ENCODE data around the gene SYCP2. TPM values are rescaled to one million over a fixed set of nuclear protein-coding genes. Genes with fewer than 3 reads are reported as not detected.

SYCP2 gene
- total and polyA plus RNA-seq, 2 of the 8 experiments (the other 6 are each of a cell fraction or from before 2014, with no cell fraction given), result 0.02 to 0.50 TPM

DNA sequence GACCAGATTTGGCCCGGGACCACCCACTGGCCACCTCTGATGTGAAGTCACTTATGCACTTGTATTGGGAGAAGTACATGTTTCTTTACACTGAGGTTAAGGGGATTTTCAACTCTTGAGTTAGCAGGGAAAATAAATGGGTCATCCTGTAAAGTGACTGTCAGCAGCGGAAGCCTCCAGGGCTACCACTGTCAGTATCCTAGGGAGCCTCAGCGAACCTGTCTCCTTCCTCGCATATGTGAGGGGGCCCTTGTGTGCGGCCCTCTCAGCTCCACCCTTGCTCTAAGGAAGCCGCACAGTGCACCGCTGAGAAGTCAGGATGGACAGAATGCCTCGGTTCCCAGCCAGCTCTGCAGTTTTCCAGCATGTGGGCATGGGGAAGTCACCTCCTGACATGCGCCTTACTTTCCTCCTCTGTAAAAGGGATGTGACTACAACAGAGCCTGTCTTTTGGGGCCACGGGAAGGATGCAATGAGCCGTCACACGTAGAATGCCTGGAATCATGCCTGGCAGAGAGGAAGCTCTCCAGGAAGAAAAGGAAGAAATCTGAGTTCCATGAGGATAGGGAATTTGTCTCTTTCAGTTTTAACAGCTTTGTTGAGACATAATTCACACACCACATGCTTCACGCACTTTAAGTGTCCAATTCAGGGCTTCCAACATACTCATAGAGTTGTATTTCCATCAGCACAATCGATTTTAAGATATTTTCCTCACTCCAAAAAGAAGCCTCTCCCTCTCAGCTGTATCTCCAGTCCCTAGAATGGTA lies 115.4 kb downstream of the SYCP2 start:
- ChIA-PET POLR2A (ENCODE audit: partially characterized antibody) (no interaction called here), CTCF (ENCODE audit: partially characterized antibody) (no interaction called here)
- no peak overlapping the region for H2AK5ac ChIP-seq (ENCODE audit: low read depth, low read length)
- no peaks in the 10 kb centered on the region; a peak in 1 of 7 replicates for H3K27me3 ChIP-seq (replicated peaks in 1 of 4; ENCODE audit: control insufficient read depth in 3 of 4, extremely low read depth in 1 of 4, insufficient read depth in 3 of 4, low read length in 3 of 4)
- no peak overlapping the region for H3K23ac ChIP-seq (ENCODE audit: insufficient read length)
- H3K18ac ChIP-seq (ENCODE audit: extremely low read depth, low read length), result no peak overlapping the region
- H3K14ac ChIP-seq (ENCODE audit: insufficient read length), result no peak overlapping the region
- no peaks in the 10 kb centered on the region for H4K20me1 ChIP-seq (replicated peaks in 1 of 2; ENCODE audit: control insufficient read depth in 1 of 2, insufficient read depth in 2 of 2, low read length in 2 of 2)
- no peaks in the 10 kb centered on the region for H3K23me2 ChIP-seq (ENCODE audit: low read depth, low read length)
- H3K4me2 ChIP-seq (ENCODE audit: insufficient read depth in 1 of 2, low read depth in 2 of 2, low read length in 2 of 2), result no peak overlapping the region
- H2AFZ ChIP-seq (ENCODE audit: low read length), result no peak overlapping the region
- H2BK20ac ChIP-seq (ENCODE audit: low read length), result no peak overlapping the region
- no peak overlapping the region for H3K27ac ChIP-seq (ENCODE audit: low read depth, low read length)
- H3K9ac ChIP-seq (replicated peaks in 1 of 4; ENCODE audit: extremely low read depth in 1 of 4, low read depth in 3 of 4, low read length in 3 of 4), result no peak overlapping the region
- DNase-seq (ENCODE audit: low read depth in 1 of 2, low spot score in 2 of 2), result no peak
- H3K56ac ChIP-seq (replicated peaks; ENCODE audit: insufficient read length, low read depth, low read length), result no peak overlapping the region
- H2BK5ac ChIP-seq (ENCODE audit: low read depth, low read length), result no peak overlapping the region
- H3K36me3 ChIP-seq (ENCODE audit: control insufficient read depth in 2 of 4, insufficient read depth in 4 of 4, low read length in 3 of 4), result no peaks in the 10 kb centered on the region
- no peak overlapping the region for H3K4ac ChIP-seq (replicated peaks; ENCODE audit: insufficient read length, low read depth, low read length)
- H3K4me3 ChIP-seq (ENCODE audit: extremely low read depth in 1 of 4, insufficient read depth in 2 of 4, low read depth in 3 of 4, low read length in 4 of 4), result no peak overlapping the region
- no peak overlapping the region for H4K8ac ChIP-seq (ENCODE audit: extremely low read depth, insufficient read depth, low read length)
- no peak overlapping the region for H4K5ac ChIP-seq (ENCODE audit: insufficient read length, low read depth, low read length)
- H2BK15ac ChIP-seq (ENCODE audit: low read length), result no peak overlapping the region
- WGBS, 2 experiments (ENCODE audit: extremely low coverage in 1 of 2, insufficient coverage in 1 of 2, insufficient read length in 1 of 2, insufficient replicate concordance in 2 of 2, low coverage in 1 of 2, low lambda C conversion rate in 2 of 2, missing lambda C conversion rate in 1 of 2), result 82% methylated on average over 13 of the region's 14 CpGs; no CpG with 5 or more reads in 1 of the 2 experiments
- H3K4me1 ChIP-seq (replicated peaks in 1 of 4; ENCODE audit: control insufficient read depth in 3 of 4, insufficient read depth in 4 of 4, low read length in 3 of 4), result peaks cover 0 to 4% (median 0%) of the 10 kb centered on the region in 4 experiments; a peak in 1 of 7 replicates
- FAIRE-seq, result no peak
- H2BK12ac ChIP-seq (ENCODE audit: low read depth, low read length), result no peak overlapping the region
- no peaks in the 10 kb centered on the region for H3K79me1 ChIP-seq (ENCODE audit: low read depth, low read length)
- H3K9me3 ChIP-seq (ENCODE audit: insufficient read depth in 2 of 2, low read depth in 1 of 2, low read length in 1 of 2), result peaks cover 90 to 94% of the 10 kb centered on the region in 2 experiments
- H2BK120ac ChIP-seq (replicated peaks; ENCODE audit: low read depth, low read length), result no peak overlapping the region
- no peak overlapping the region for H4K91ac ChIP-seq (replicated peaks; ENCODE audit: insufficient read length, low read length)
- no peaks in the 10 kb centered on the region for H3K79me2 ChIP-seq (ENCODE audit: control insufficient read depth in 1 of 2, insufficient read depth in 2 of 2, low read length in 2 of 2)
- TF ChIP-seq, protein P1, sequence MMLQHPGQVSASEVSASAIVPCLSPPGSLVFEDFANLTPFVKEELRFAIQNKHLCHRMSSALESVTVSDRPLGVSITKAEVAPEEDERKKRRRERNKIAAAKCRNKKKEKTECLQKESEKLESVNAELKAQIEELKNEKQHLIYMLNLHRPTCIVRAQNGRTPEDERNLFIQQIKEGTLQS (IDR thresholded peaks at IDR 0.05; ENCODE audit: insufficient read depth, low read depth, low read length), result no peak
- TF ChIP-seq SUZ12 (IDR thresholded peaks at IDR 0.05; ENCODE audit: low read length) (no peak), BRCA1 (IDR thresholded peaks at IDR 0.05; ENCODE audit: low read depth, low read length) (no peak), TCF12 (IDR thresholded peaks at IDR 0.05; ENCODE audit: low read depth, low read length) (no peak), FOSL1 (IDR thresholded peaks at IDR 0.05; ENCODE audit: insufficient read depth, low read depth, low read length) (no peak), SAP30 (IDR thresholded peaks at IDR 0.05; ENCODE audit: insufficient read depth, insufficient replicate concordance, low read length) (no peak), HDAC2 (IDR thresholded peaks at IDR 0.05; ENCODE audit: borderline replicate concordance in 1 of 2, low read depth in 2 of 2, low read length in 2 of 2) (no peak), CHD1 (IDR thresholded peaks at IDR 0.05; ENCODE audit: low read depth, low read length) (no peak), EZH2 (IDR thresholded peaks at IDR 0.05; ENCODE audit: low read depth, low read length, severe bottlenecking) (no peak)
- TF ChIP-seq, protein P2, sequence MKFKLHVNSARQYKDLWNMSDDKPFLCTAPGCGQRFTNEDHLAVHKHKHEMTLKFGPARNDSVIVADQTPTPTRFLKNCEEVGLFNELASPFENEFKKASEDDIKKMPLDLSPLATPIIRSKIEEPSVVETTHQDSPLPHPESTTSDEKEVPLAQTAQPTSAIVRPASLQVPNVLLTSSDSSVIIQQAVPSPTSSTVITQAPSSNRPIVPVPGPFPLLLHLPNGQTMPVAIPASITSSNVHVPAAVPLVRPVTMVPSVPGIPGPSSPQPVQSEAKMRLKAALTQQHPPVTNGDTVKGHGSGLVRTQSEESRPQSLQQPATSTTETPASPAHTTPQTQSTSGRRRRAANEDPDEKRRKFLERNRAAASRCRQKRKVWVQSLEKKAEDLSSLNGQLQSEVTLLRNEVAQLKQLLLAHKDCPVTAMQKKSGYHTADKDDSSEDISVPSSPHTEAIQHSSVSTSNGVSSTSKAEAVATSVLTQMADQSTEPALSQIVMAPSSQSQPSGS (IDR thresholded peaks at IDR 0.05; ENCODE audit: low read length), result no peak

Data from H1 (cell line).